ENCODE data around the gene AGBL5. TPM values are rescaled to one million over a fixed set of nuclear protein-coding genes. Genes with fewer than 3 reads are reported as not detected.

AGBL5 gene
- total and polyA plus RNA-seq, 2 of the 13 experiments (the other 11 are each of a cell fraction or from before 2014, with no cell fraction given), result 55.9 to 73.3 TPM

- TF ChIP-seq ZNF10 (CRISPR knock-in tag; IDR thresholded peaks at IDR 0.05; ENCODE audit: borderline replicate concordance, low read depth) (no peak), ZSCAN25 (CRISPR knock-in tag; IDR thresholded peaks at IDR 0.05) (peak; percentile 84), NFYB (CRISPR knock-in tag; IDR thresholded peaks at IDR 0.05) (no peak; the same call in 1 of the 2 replicates), MAZ (IDR thresholded peaks at IDR 0.05; ENCODE audit: borderline replicate concordance, low read depth, low read length) (no peak), MAZ (CRISPR knock-in tag; IDR thresholded peaks at IDR 0.05; ENCODE audit: low read depth) (peak; percentile 74; the same call in 1 of the 2 replicates), FLYWCH1 (CRISPR knock-in tag; IDR thresholded peaks at IDR 0.05) (no peak), PRDM4 (CRISPR knock-in tag; IDR thresholded peaks at IDR 0.05; ENCODE audit: borderline replicate concordance) (no peak), CERS6 (CRISPR knock-in tag; IDR thresholded peaks at IDR 0.05) (no peak), ZNF563 (CRISPR knock-in tag; IDR thresholded peaks at IDR 0.05) (no peak), PAX8 (CRISPR knock-in tag; IDR thresholded peaks at IDR 0.05; ENCODE audit: borderline replicate concordance) (no peak; the same call in 1 of the 2 replicates), HOXA5 (CRISPR knock-in tag; IDR thresholded peaks at IDR 0.05) (no peak), ZNF121 (CRISPR knock-in tag; IDR thresholded peaks at IDR 0.05) (no peak), ZNF337 (CRISPR knock-in tag; IDR thresholded peaks at IDR 0.05; ENCODE audit: borderline replicate concordance, low read depth) (no peak), SALL1 (CRISPR knock-in tag; IDR thresholded peaks at IDR 0.05) (no peak), ZNF251 (CRISPR knock-in tag; IDR thresholded peaks at IDR 0.05) (no peak), BCL6 (CRISPR knock-in tag; IDR thresholded peaks at IDR 0.05) (0 out of 2 replicates have a peak, but pooled peaks have one; percentile 3), CENPT (CRISPR knock-in tag; IDR thresholded peaks at IDR 0.05; ENCODE audit: low read depth) (no peak; the same call in 1 of the 2 replicates), ELF4 (CRISPR knock-in tag; IDR thresholded peaks at IDR 0.05; ENCODE audit: borderline replicate concordance) (peak; percentile 60; the same call in 1 of the 2 replicates)
- TF ChIP-seq, protein P1, sequence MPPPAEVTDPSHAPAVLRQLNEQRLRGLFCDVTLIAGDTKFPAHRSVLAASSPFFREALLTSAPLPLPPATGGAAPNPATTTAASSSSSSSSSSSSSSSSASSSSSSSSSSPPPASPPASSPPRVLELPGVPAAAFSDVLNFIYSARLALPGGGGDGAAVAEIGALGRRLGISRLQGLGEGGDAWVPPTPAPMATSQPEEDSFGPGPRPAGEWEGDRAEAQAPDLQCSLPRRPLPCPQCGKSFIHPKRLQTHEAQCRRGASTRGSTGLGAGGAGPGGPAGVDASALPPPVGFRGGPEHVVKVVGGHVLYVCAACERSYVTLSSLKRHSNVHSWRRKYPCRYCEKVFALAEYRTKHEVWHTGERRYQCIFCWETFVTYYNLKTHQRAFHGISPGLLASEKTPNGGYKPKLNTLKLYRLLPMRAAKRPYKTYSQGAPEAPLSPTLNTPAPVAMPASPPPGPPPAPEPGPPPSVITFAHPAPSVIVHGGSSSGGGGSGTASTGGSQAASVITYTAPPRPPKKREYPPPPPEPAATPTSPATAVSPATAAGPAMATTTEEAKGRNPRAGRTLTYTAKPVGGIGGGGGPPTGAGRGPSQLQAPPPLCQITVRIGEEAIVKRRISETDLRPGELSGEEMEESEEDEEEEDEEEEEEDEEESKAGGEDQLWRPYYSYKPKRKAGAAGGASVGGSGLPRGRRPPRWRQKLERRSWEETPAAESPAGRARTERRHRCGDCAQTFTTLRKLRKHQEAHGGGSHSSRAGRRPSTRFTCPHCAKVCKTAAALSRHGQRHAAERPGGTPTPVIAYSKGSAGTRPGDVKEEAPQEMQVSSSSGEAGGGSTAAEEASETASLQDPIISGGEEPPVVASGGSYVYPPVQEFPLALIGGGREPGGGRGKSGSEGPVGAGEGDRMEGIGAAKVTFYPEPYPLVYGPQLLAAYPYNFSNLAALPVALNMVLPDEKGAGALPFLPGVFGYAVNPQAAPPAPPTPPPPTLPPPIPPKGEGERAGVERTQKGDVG (CRISPR knock-in tag; IDR thresholded peaks at IDR 0.05; ENCODE audit: borderline replicate concordance), result no peak
These were observed 35.5 kb downstream of the AGBL5 start, which contains the start of gene KHK (continued) for GRCh38 chr2:27086724-27087593.

Data from HepG2 (cell line).